GM12878 (cell line): ENCODE data around the gene SORCS2. TPM values are rescaled to one million over a fixed set of nuclear protein-coding genes. Genes with fewer than 3 reads are reported as not detected.

Experiments
- ATAC-seq: fragments of 200-7000 bp; cut with Tn5 transposase; 3 replicates; pipeline ENCODE4 v1.9.1; 2020; ENCODE audit warnings: mild to moderate bottlenecking, moderate library complexity
- BruUV-seq: library from RNA; stranded (reverse); fragments of 400-500 nt; replicated peaks from 2 replicates; lab custom pipeline; 2021; lab: Mats Ljungman, UMichigan
- CTCF ChIA-PET: fragments of 300-600 bp; sonication (Branson Sonifier 250); formaldehyde crosslinking; extraction: SDS; loops from one replicate; lab custom pipeline; 2021; ENCODE audit warnings: inconsistent platforms; lab: Yijun Ruan, JAX
- POLR2A ChIA-PET: fragments of 350-600 bp; formaldehyde crosslinking; extraction: SDS; loops from one replicate; lab custom pipeline; 2021; ENCODE audit warnings: inconsistent platforms; lab: Charles Lee
- RAD21 ChIA-PET: fragments of 300-600 bp; sonication (Branson Sonifier 250); formaldehyde crosslinking; loops from one replicate; lab custom pipeline; 2023; ENCODE audit warnings: antibody characterized with exemption; ENCODE audit not compliant: unreplicated experiment; lab: Charles Lee
- SMC1A ChIA-PET: fragments of 300-600 bp; sonication (Branson Sonifier 250); formaldehyde crosslinking; loops from one replicate; lab custom pipeline; 2023; ENCODE audit not compliant: unreplicated experiment, uncharacterized antibody; lab: Charles Lee
- DNase-seq: peaks from one replicate; pipeline ENCODE4 v3.0.0-alpha.2; 2011; ENCODE audit warnings: low read depth, low spot score
- FAIRE-seq: peaks from 3 replicates; lab custom pipeline; 2011; peaks lifted over from hg19 to GRCh38; lab: Jason Lieb, UNC
- H2AFZ ChIP-seq: 2 replicates; pipeline ENCODE4 v1.6.0; 2011; ENCODE audit warnings: low read depth, low read length, control low read depth; ENCODE audit not compliant: control insufficient read depth
- H3K27ac ChIP-seq: 2 replicates; pipeline ENCODE4 v1.5.1; 2011; ENCODE audit warnings: control low read depth; ENCODE audit not compliant: control insufficient read depth, insufficient read depth
- H3K27me3 ChIP-seq, 2 experiments: replicated peaks in 1 of 2; 2 replicates each; pipeline versions ENCODE4 v1.6.0 to v1.6.1; 2011; ENCODE audit warnings: low read length in 1 of 2; ENCODE audit not compliant: control insufficient read depth in 2 of 2, insufficient read depth in 2 of 2
- H3K36me3 ChIP-seq, 2 experiments: 2 replicates each; pipeline ENCODE4 v1.5.1; 2011; ENCODE audit warnings: low read length in 1 of 2; ENCODE audit not compliant: control insufficient read depth in 2 of 2, insufficient read depth in 2 of 2
- H3K4me1 ChIP-seq: 2 replicates; pipeline ENCODE4 v1.6.1; 2011; ENCODE audit warnings: mild to moderate bottlenecking, low read length, moderate library complexity, mixed read lengths; ENCODE audit not compliant: control insufficient read depth, insufficient read depth
- H3K4me2 ChIP-seq: 2 replicates; pipeline ENCODE4 v1.6.0; 2011; ENCODE audit warnings: control low read depth; ENCODE audit not compliant: control insufficient read depth, insufficient read depth
- H3K4me3 ChIP-seq: fragments of 200-600 bp; sonication (generic); 2 replicates; pipeline ENCODE4 v1.5.1; 2016
- H3K79me2 ChIP-seq: 2 replicates; pipeline ENCODE4 v1.6.0; 2011; ENCODE audit warnings: low read length; ENCODE audit not compliant: control insufficient read depth, insufficient read depth
- H3K9ac ChIP-seq: 2 replicates; pipeline ENCODE4 v1.8.0; 2011; ENCODE audit warnings: low read length, control low read depth, mixed read lengths; ENCODE audit not compliant: control insufficient read depth, insufficient read depth
- H3K9me3 ChIP-seq: replicated peaks from 3 replicates; pipeline ENCODE4 v1.5.1; 2011; ENCODE audit warnings: mild to moderate bottlenecking, low read length; ENCODE audit not compliant: control insufficient read depth, insufficient read depth
- H4K20me1 ChIP-seq: 2 replicates; pipeline ENCODE4 v1.6.0; 2011; ENCODE audit not compliant: control insufficient read depth, insufficient read depth
- BCLAF1 ChIP-seq: fragments of 450-650 bp; IDR thresholded peaks from 2 replicates; pipeline ENCODE4 v1.6.1; 2017; ENCODE audit warnings: antibody characterized with exemption, mild to moderate bottlenecking, moderate library complexity
- BMI1 ChIP-seq: fragments of 450-650 bp; IDR thresholded peaks from 2 replicates; pipeline ENCODE4 v1.6.1; 2016; ENCODE audit warnings: mild to moderate bottlenecking, moderate library complexity, borderline replicate concordance
- CHD2 ChIP-seq: IDR thresholded peaks from 2 replicates; pipeline ENCODE4 v1.6.1; 2011; ENCODE audit warnings: low read depth, low read length, improper control_type of control experiment, borderline replicate concordance
- CHD4 ChIP-seq: fragments of 200-600 bp; sonication (generic); IDR thresholded peaks from 2 replicates; pipeline ENCODE4 v1.6.1; 2016; ENCODE audit warnings: mild to moderate bottlenecking
- CREM ChIP-seq: IDR thresholded peaks from 2 replicates; pipeline ENCODE4 v1.6.1; 2014; ENCODE audit warnings: antibody characterized with exemption, low read depth
- E4F1 ChIP-seq: fragments of 450-650 bp; IDR thresholded peaks from 2 replicates; pipeline ENCODE4 v1.6.1; 2018; ENCODE audit warnings: borderline replicate concordance, mild to moderate bottlenecking; ENCODE audit not compliant: partially characterized antibody
- HDAC2 ChIP-seq: fragments of 200-600 bp; sonication (generic); IDR thresholded peaks from 2 replicates; pipeline ENCODE4 v1.6.1; 2017
- HDAC6 ChIP-seq: fragments of 200-600 bp; sonication (generic); IDR thresholded peaks from one replicate; pipeline ENCODE4 v1.8.0; 2017; ENCODE audit warnings: antibody characterized with exemption; ENCODE audit not compliant: unreplicated experiment
- IKZF2 ChIP-seq, 2 experiments: fragments of 450-650 bp; IDR thresholded peaks; 2 replicates each; pipeline ENCODE4 v1.6.1; 2017; ENCODE audit warnings: mild to moderate bottlenecking in 2 of 2, moderate library complexity in 2 of 2
- JUND ChIP-seq: IDR thresholded peaks from 2 replicates; pipeline ENCODE4 v1.6.1; 2012; ENCODE audit warnings: low read depth, mild to moderate bottlenecking, low read length, improper control_type of control experiment, moderate library complexity
- KLF5 ChIP-seq: fragments of 450-650 bp; IDR thresholded peaks from 2 replicates; pipeline ENCODE4 v1.6.1; 2014; ENCODE audit warnings: mild to moderate bottlenecking; ENCODE audit not compliant: partially characterized antibody
- NBN ChIP-seq: fragments of 450-650 bp; IDR thresholded peaks from 2 replicates; pipeline ENCODE4 v1.6.1; 2016
- NFXL1 ChIP-seq: fragments of 450-650 bp; IDR thresholded peaks from 2 replicates; pipeline ENCODE4 v1.6.1; 2017; ENCODE audit warnings: antibody characterized with exemption, mild to moderate bottlenecking, borderline replicate concordance
- RCOR1 ChIP-seq: conservative IDR thresholded peaks from 2 replicates; pipeline ENCODE4 v1.6.1; 2012; ENCODE audit warnings: low read depth, low read length, improper control_type of control experiment
- SMAD5 ChIP-seq: IDR thresholded peaks from 2 replicates; pipeline ENCODE4 v1.6.1; 2016; ENCODE audit warnings: antibody characterized with exemption, low read depth
- TCF12 ChIP-seq: IDR thresholded peaks from 2 replicates; pipeline ENCODE4 v1.6.1; 2011; ENCODE audit warnings: low read depth, mild to moderate bottlenecking, low read length
- ZNF274 ChIP-seq: IDR thresholded peaks from one replicate; pipeline ENCODE4 v1.8.0; 2011; ENCODE audit not compliant: insufficient read length, insufficient read depth
- ZSCAN29 ChIP-seq: fragments of 450-650 bp; IDR thresholded peaks from 2 replicates; pipeline ENCODE4 v1.6.1; 2017; ENCODE audit warnings: mild to moderate bottlenecking, moderate library complexity
- WGBS: methylation state at CpG from one replicate; pipeline ENCODE4 v1.1.6; 2016; ENCODE audit warnings: low lambda C conversion rate; ENCODE audit not compliant: insufficient replicate concordance, insufficient coverage; ENCODE audit errors: missing lambda C conversion rate; 5-methylcytosine and 5-hydroxymethylcytosine counted together
- in situ Hi-C: fragments of 300-500 bp; cut with MboI; formaldehyde crosslinking; loops from 9 replicates; pipeline ENCODE4 v1.14.3; 2018; ENCODE audit warnings: mixed read lengths
- intact Hi-C: fragments of 100-400 bp; cut with micrococcal nuclease; formaldehyde crosslinking; loops from one replicate; pipeline ENCODE4 v1.14.2; 2022; ENCODE audit not compliant: unreplicated experiment
- polyA plus RNA-seq, 11 experiments: library from polyadenylated mRNA; depleted of rRNA in 4 of 11; unstranded in 6 of 11; stranded (reverse) in 5 of 11; fragments of >200 nt; fragmentation: Nextera tagmentation in 4 of 11; fragmentation: Illumina TruSeq in 1 of 11; extraction: Ambion mirVana in 4 of 11; extraction: Trizol in 1 of 11; gene quantifications; 1 replicate in 1 of 11; 2 replicates in 10 of 11; pipeline versions ENCODE4 v1.2.1 to v1.2.3, GENCODE V29; 2011 to 2016; ENCODE audit warnings: inconsistent platforms in 2 of 11, missing spikeins in 2 of 11, low read depth in 1 of 11
- total RNA-seq, 4 experiments: library from RNA; depleted of rRNA in 3 of 4; stranded (reverse); fragments of >200 nt in 3 of 4; fragmentation: Illumina TruSeq in 1 of 4; extraction: Trizol in 1 of 4; gene quantifications; 2 replicates each; pipeline versions ENCODE4 v1.2.1 to v1.2.3, GENCODE V29; 2013 to 2021
- TF ChIP-seq, protein P1 (sequence below): fragments of 450-650 bp; IDR thresholded peaks from 2 replicates; pipeline ENCODE4 v1.6.1; 2017; ENCODE audit warnings: mild to moderate bottlenecking, low read depth, inconsistent platforms; ENCODE audit not compliant: poor library complexity, severe bottlenecking

SORCS2 gene
- total and polyA plus RNA-seq, 10 of the 15 experiments (the other 5 are each of a cell fraction or from before 2014, with no cell fraction given), result 0.01 to 0.15 (median 0.05) TPM; not detected in 5

DNA sequence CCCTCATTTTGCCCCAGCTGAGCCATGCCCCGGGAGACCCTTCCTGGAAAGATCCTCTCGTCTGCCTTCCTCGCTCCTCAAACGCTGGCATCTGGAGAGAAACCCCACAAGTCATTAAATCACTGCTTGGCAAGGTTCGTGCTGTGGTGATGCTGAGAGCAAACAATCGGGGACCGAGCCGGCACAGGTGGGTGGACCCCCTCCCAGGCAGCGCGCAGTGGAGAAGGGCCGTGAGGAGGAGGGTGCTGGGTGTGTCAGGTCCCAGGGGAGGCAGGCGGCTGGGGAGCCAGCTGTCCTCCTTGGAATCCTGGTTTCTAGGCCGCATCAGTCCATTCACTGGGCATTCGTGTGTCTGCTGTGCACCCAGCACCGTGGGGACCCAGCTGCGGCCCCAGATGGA is 307.3 kb downstream of the SORCS2 start (continued):
- TF ChIP-seq, protein P1, sequence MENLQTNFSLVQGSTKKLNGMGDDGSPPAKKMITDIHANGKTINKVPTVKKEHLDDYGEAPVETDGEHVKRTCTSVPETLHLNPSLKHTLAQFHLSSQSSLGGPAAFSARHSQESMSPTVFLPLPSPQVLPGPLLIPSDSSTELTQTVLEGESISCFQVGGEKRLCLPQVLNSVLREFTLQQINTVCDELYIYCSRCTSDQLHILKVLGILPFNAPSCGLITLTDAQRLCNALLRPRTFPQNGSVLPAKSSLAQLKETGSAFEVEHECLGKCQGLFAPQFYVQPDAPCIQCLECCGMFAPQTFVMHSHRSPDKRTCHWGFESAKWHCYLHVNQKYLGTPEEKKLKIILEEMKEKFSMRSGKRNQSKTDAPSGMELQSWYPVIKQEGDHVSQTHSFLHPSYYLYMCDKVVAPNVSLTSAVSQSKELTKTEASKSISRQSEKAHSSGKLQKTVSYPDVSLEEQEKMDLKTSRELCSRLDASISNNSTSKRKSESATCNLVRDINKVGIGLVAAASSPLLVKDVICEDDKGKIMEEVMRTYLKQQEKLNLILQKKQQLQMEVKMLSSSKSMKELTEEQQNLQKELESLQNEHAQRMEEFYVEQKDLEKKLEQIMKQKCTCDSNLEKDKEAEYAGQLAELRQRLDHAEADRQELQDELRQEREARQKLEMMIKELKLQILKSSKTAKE, result no peak

- Histone ChIP-seq H3K36me3 (no peaks in the 10 kb centered on the region), H3K4me1 (no peaks in the 10 kb centered on the region), H3K9ac (no peak overlapping the region), H3K27me3 (peaks cover 0 to 4% of the 10 kb centered on the region in 2 experiments; a peak in 3 of 4 replicates), H3K4me3 (no peak overlapping the region), H3K27ac (no peak overlapping the region), H4K20me1 (no peaks in the 10 kb centered on the region), H2AFZ (no peak overlapping the region), H3K4me2 (no peak overlapping the region), H3K9me3 (no peaks in the 10 kb centered on the region), H3K79me2 (no peaks in the 10 kb centered on the region)
- ChIA-PET SMC1A (no interaction called here), POLR2A (no interaction called here), RAD21 (no interaction called here), CTCF (no interaction called here)
- DNase-seq (no peak), ATAC-seq (no peak), FAIRE-seq (no peak)
- in situ Hi-C loops (no loop called here), intact Hi-C loops (no loop called here)
- WGBS, result 31% methylated on average over 8 of the region's 10 CpGs
- no TSS peak for BruUV-seq
- no peak for TF ChIP-seq NFXL1
- no peak for TF ChIP-seq SMAD5
- no peak for TF ChIP-seq NBN
- no peak for TF ChIP-seq HDAC6
- TF ChIP-seq CHD4, result no peak
- no peak for TF ChIP-seq CREM
- TF ChIP-seq ZNF274, result no peak
- TF ChIP-seq BCLAF1, result no peak
- no peak for TF ChIP-seq JUND
- TF ChIP-seq CHD2, result no peak
- no peak for TF ChIP-seq RCOR1
- TF ChIP-seq E4F1, result no peak
- TF ChIP-seq IKZF2 (IDR thresholded peaks at IDR 0.05), result no peak
- TF ChIP-seq KLF5, result no peak
- no peak for TF ChIP-seq HDAC2
- TF ChIP-seq BMI1, result no peak
- no peak for TF ChIP-seq ZSCAN29
- no peak for TF ChIP-seq TCF12
These were observed 308.1 kb downstream of the SORCS2 start for GRCh38 chr4:7500404-7500803.
